IMR-90 (cell line): Measurements from ENCODE around the gene PKP4. TPM values are rescaled to one million over a fixed set of nuclear protein-coding genes. Genes with fewer than 3 reads are reported as not detected.

ENCODE experiments used
- ATAC-seq: fragments of 200-7000 bp; cut with Tn5 transposase; 2 replicates; pipeline ENCODE4 v1.9.1; 2020; ENCODE audit warnings: low read depth, mild to moderate bottlenecking, moderate library complexity
- BruUV-seq: library from RNA; stranded (reverse); fragments of 400-500 nt; replicated peaks from 2 replicates; lab custom pipeline; 2021; lab: Mats Ljungman, UMichigan
- CTCF ChIA-PET: fragments of 300-600 bp; formaldehyde crosslinking; extraction: SDS; loops from one replicate; lab custom pipeline; 2021; ENCODE audit warnings: antibody characterized with exemption; lab: Yijun Ruan, JAX
- POLR2A ChIA-PET: fragments of 300-600 bp; sonication (Branson Sonifier 250); formaldehyde crosslinking; loops from one replicate; lab custom pipeline; 2022; ENCODE audit warnings: antibody characterized with exemption; ENCODE audit not compliant: unreplicated experiment; lab: Charles Lee
- DNase-seq: peaks from one replicate; pipeline ENCODE4 v3.0.0; 2013
- H2AFZ ChIP-seq: replicated peaks from 2 replicates; pipeline ENCODE3; 2013; ENCODE audit warnings: low read length, mild to moderate bottlenecking; ENCODE audit not compliant: poor library complexity
- H2AK5ac ChIP-seq: 2 replicates; pipeline ENCODE4 v1.6.1; 2013; ENCODE audit warnings: low read depth, low read length, inconsistent platforms
- H2AK9ac ChIP-seq: replicated peaks from 2 replicates; pipeline ENCODE3; 2013; ENCODE audit warnings: mild to moderate bottlenecking, low read depth, low read length, moderate library complexity; ENCODE audit not compliant: poor library complexity
- H2BK120ac ChIP-seq: 2 replicates; pipeline ENCODE4 v1.6.1; 2013; ENCODE audit warnings: low read depth, low read length, inconsistent platforms
- H2BK15ac ChIP-seq: 3 replicates; pipeline ENCODE4 v1.6.1; 2013; ENCODE audit warnings: low read depth, low read length, inconsistent platforms
- H2BK20ac ChIP-seq: 2 replicates; pipeline ENCODE4 v1.6.1; 2013; ENCODE audit warnings: low read depth, mild to moderate bottlenecking, inconsistent platforms, low read length, moderate library complexity
- H2BK5ac ChIP-seq: 2 replicates; pipeline ENCODE4 v1.6.1; 2013; ENCODE audit warnings: mild to moderate bottlenecking, low read depth, low read length, inconsistent platforms; ENCODE audit not compliant: poor library complexity, severe bottlenecking
- H3K14ac ChIP-seq: replicated peaks from 2 replicates; pipeline ENCODE4 v1.6.1; 2013; ENCODE audit warnings: low read depth, low read length, inconsistent platforms
- H3K18ac ChIP-seq: 2 replicates; pipeline ENCODE4 v1.6.1; 2013; ENCODE audit warnings: low read depth, low read length, control low read depth
- H3K23ac ChIP-seq: 2 replicates; pipeline ENCODE4 v1.6.1; 2013; ENCODE audit warnings: low read depth, low read length, inconsistent platforms
- H3K27ac ChIP-seq: 2 replicates; pipeline ENCODE4 v1.5.1; 2013; ENCODE audit warnings: mild to moderate bottlenecking, control low read depth, low read length; ENCODE audit not compliant: insufficient read depth
- H3K27me3 ChIP-seq: 2 replicates; pipeline ENCODE4 v1.6.1; 2013; ENCODE audit warnings: low read length; ENCODE audit not compliant: control insufficient read depth, insufficient read depth
- H3K36me3 ChIP-seq: 2 replicates; pipeline ENCODE4 v1.6.1; 2013; ENCODE audit warnings: low read length, mixed read lengths; ENCODE audit not compliant: control insufficient read depth, insufficient read depth
- H3K4ac ChIP-seq: 2 replicates; pipeline ENCODE4 v1.6.1; 2013; ENCODE audit warnings: low read depth, low read length, inconsistent platforms
- H3K4me1 ChIP-seq: 2 replicates; pipeline ENCODE4 v1.6.1; 2013; ENCODE audit warnings: low read length, mixed read lengths; ENCODE audit not compliant: control insufficient read depth, insufficient read depth
- H3K4me2 ChIP-seq: 2 replicates; pipeline ENCODE4 v1.6.1; 2013; ENCODE audit warnings: low read depth, mild to moderate bottlenecking, control low read depth, low read length, moderate library complexity
- H3K4me3 ChIP-seq: 2 replicates; pipeline ENCODE4 v1.5.1; 2013; ENCODE audit warnings: low read depth, mild to moderate bottlenecking, control low read depth, low read length, moderate library complexity; ENCODE audit not compliant: insufficient read depth
- H3K56ac ChIP-seq: 2 replicates; pipeline ENCODE4 v1.6.1; 2013; ENCODE audit warnings: low read length, inconsistent platforms; ENCODE audit not compliant: insufficient read depth; ENCODE audit errors: extremely low read depth
- H3K79me1 ChIP-seq, 2 experiments: 2 replicates each; pipeline ENCODE4 v1.6.1; 2013; ENCODE audit warnings: low read length in 2 of 2, inconsistent platforms in 1 of 2, low read depth in 1 of 2
- H3K9ac ChIP-seq: 2 replicates; pipeline ENCODE4 v1.6.1; 2013; ENCODE audit warnings: low read depth, low read length, control low read depth
- H3K9me1 ChIP-seq: 2 replicates; pipeline ENCODE4 v1.6.1; 2013; ENCODE audit warnings: low read length, inconsistent platforms; ENCODE audit not compliant: insufficient read depth
- H3K9me3 ChIP-seq: 2 replicates; pipeline ENCODE4 v1.6.1; 2013; ENCODE audit warnings: low read length; ENCODE audit not compliant: control insufficient read depth, insufficient read depth
- H4K20me1 ChIP-seq: 2 replicates; pipeline ENCODE4 v1.6.1; 2013; ENCODE audit warnings: low read length, inconsistent platforms; ENCODE audit not compliant: insufficient read depth
- H4K5ac ChIP-seq: 2 replicates; pipeline ENCODE4 v1.6.1; 2013; ENCODE audit warnings: mild to moderate bottlenecking, low read depth, low read length, control low read depth
- H4K8ac ChIP-seq, 2 experiments: 2 replicates each; pipeline ENCODE4 v1.6.1; 2013; ENCODE audit warnings: low read depth in 2 of 2, low read length in 2 of 2, control low read depth in 1 of 2, inconsistent platforms in 1 of 2
- H4K91ac ChIP-seq: 2 replicates; pipeline ENCODE4 v1.6.1; 2013; ENCODE audit warnings: low read depth, low read length, inconsistent platforms; ENCODE audit not compliant: insufficient read depth
- CEBPB ChIP-seq: IDR thresholded peaks from 2 replicates; pipeline ENCODE4 v1.6.1; 2012; ENCODE audit warnings: low read depth, low read length, improper control_type of control experiment
- MXI1 ChIP-seq: IDR thresholded peaks from 2 replicates; pipeline ENCODE4 v1.6.1; 2012; ENCODE audit warnings: low read depth, mild to moderate bottlenecking, low read length, moderate library complexity, borderline replicate concordance
- WGBS, 2 experiments: methylation state at CpG; one replicate each; pipeline versions ENCODE4 v1.1.5 to v1.1.7; 2013; ENCODE audit warnings: missing lambda C conversion rate in 2 of 2; ENCODE audit not compliant: insufficient read length in 1 of 2; ENCODE audit errors: extremely low coverage in 2 of 2; 5-methylcytosine and 5-hydroxymethylcytosine counted together
- dilution Hi-C: fragments of 300-500 bp; cut with HindIII; formaldehyde crosslinking; loops from one replicate; pipeline ENCODE4 v1.14.3; 2018; ENCODE audit warnings: low sequenced_read_pairs; ENCODE audit not compliant: unreplicated experiment
- in situ Hi-C: fragments of 300-500 bp; cut with MboI; formaldehyde crosslinking; loops from 3 replicates; pipeline ENCODE4 v1.14.3; 2019; ENCODE audit warnings: low sequenced_read_pairs, inconsistent platforms, mixed read lengths
- intact Hi-C: fragments of 100-400 bp; cut with micrococcal nuclease; formaldehyde crosslinking; loops from 2 replicates; pipeline ENCODE4 v1.10.0; 2022
- polyA plus RNA-seq, 3 experiments: library from polyadenylated mRNA; depleted of rRNA; stranded (reverse); fragments of >200 nt; gene quantifications; 2 replicates each; pipeline ENCODE4 v1.2.3, GENCODE V29; 2012; ENCODE audit warnings: low replicate concordance in 1 of 3
- total RNA-seq: library from RNA; depleted of rRNA; stranded (reverse); fragments of >200 nt; gene quantifications from 2 replicates; pipeline ENCODE4 v1.2.3, GENCODE V29; 2012

Gene PKP4
- total and polyA plus RNA-seq, 2 of the 4 experiments (the other 2 are of a cell fraction) = 20.1 to 37.8 TPM

DNA sequence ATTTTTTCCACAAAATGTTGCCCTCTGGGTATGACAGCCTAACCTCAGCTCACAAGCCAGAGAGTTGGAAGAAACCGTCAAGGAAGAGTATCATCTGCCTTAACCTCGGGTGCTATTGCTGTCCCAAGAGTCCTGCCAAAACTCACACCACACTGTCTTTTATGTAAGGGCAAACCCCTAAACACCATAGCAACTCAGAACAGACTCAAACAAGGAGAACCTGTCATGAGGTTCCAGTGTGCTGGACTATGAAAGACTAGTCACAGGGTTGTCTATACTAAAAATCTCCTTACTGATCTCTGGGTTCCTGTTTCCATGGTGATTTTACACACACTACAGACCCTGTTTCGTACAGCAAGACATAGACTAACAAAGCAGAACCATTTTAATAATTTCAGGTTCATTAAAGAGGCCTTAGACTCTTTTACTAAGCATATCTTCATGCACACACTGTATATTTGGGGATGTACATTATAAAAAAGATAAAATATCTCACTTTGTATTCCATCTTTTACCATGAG is 159.8 kb downstream of the PKP4 start:
- intact Hi-C loops (no loop called here), in situ Hi-C loops (no loop called here), dilution Hi-C loops (no loop called here)
- no peak overlapping the region for H2BK5ac ChIP-seq
- H3K14ac ChIP-seq = no peak overlapping the region
- no peak for DNase-seq
- BruUV-seq = no TSS peak
- no peak overlapping the region for H3K27ac ChIP-seq
- no peak overlapping the region for H3K4me2 ChIP-seq
- no peaks in the 10 kb centered on the region for H3K27me3 ChIP-seq
- H3K36me3 ChIP-seq = peaks cover 4% of the 10 kb centered on the region
- H3K4me3 ChIP-seq = no peak overlapping the region
- H3K9me1 ChIP-seq = no peaks in the 10 kb centered on the region
- H4K20me1 ChIP-seq = no peaks in the 10 kb centered on the region
- H2AK5ac ChIP-seq = no peak overlapping the region
- no peak overlapping the region for H4K5ac ChIP-seq
- POLR2A ChIA-PET = no interaction called here
- H3K4me1 ChIP-seq = no peaks in the 10 kb centered on the region; the same call in 1 of the 2 replicates
- H3K18ac ChIP-seq = no peak overlapping the region
- TF ChIP-seq MXI1 = no peak
- TF ChIP-seq CEBPB = no peak
- no peak overlapping the region for H2BK20ac ChIP-seq
- no peak overlapping the region for H3K4ac ChIP-seq
- no peak for ATAC-seq
- H2BK15ac ChIP-seq = no peak overlapping the region
- CTCF ChIA-PET = no interaction called here
- H2AK9ac ChIP-seq = no peak overlapping the region
- 80% methylated on average over 2 of the region's 3 CpGs; no CpG with 5 or more reads in 1 of the 2 experiments for WGBS, 2 experiments
- no peak overlapping the region for H2BK120ac ChIP-seq
- no peak overlapping the region for H3K9ac ChIP-seq
- H3K9me3 ChIP-seq = no peaks in the 10 kb centered on the region
- H3K56ac ChIP-seq = no peak overlapping the region
- H4K91ac ChIP-seq = no peak overlapping the region
- H3K79me1 ChIP-seq = no peaks in the 10 kb centered on the region
- no peak overlapping the region for H3K23ac ChIP-seq
- no peak overlapping the region for H2AFZ ChIP-seq
- no peak overlapping the region for H4K8ac ChIP-seq
